Panc1 (cell line): ENCODE results near the gene KAT6B. TPM values are rescaled to one million over a fixed set of nuclear protein-coding genes. Genes with fewer than 3 reads are reported as not detected.

ENCODE experiments used
- ATAC-seq: fragments of 200-7000 bp; cut with Tn5 transposase; 2 replicates; pipeline ENCODE4 v1.9.1; 2020; ENCODE audit warnings: mild to moderate bottlenecking, moderate library complexity
- BruUV-seq: library from RNA; stranded (reverse); fragments of 400-500 nt; replicated peaks from 2 replicates; lab custom pipeline; 2021; lab: Mats Ljungman, UMichigan
- CTCF ChIA-PET: fragments of 300-600 bp; sonication (Branson Sonifier 250); formaldehyde crosslinking; loops from one replicate; lab custom pipeline; 2022; ENCODE audit warnings: antibody characterized with exemption; lab: Charles Lee
- POLR2A ChIA-PET: fragments of 300-600 bp; sonication (Branson Sonifier 250); formaldehyde crosslinking; loops from one replicate; lab custom pipeline; 2022; ENCODE audit warnings: antibody characterized with exemption; lab: Charles Lee
- DNase-seq: peaks from one replicate; pipeline ENCODE4 v3.0.0-alpha.2; 2010; ENCODE audit warnings: low read depth, low spot score
- H3K27ac ChIP-seq: 2 replicates; pipeline ENCODE4 v1.5.1; 2011; ENCODE audit warnings: mild to moderate bottlenecking, low read length, inconsistent platforms
- H3K27me3 ChIP-seq: fragments of 200-500 bp; sonication (Bioruptor generic); 2 replicates; pipeline ENCODE4 v1.6.0; 2014; ENCODE audit warnings: low read length, inconsistent platforms; ENCODE audit not compliant: control insufficient read depth, insufficient read depth
- H3K36me3 ChIP-seq: fragments of 200-500 bp; sonication (Bioruptor generic); 2 replicates; pipeline ENCODE4 v1.5.1; 2014; ENCODE audit warnings: inconsistent platforms, mild to moderate bottlenecking, low read length, moderate library complexity; ENCODE audit not compliant: control insufficient read depth, insufficient read depth
- H3K4me1 ChIP-seq: 2 replicates; pipeline ENCODE4 v1.5.1; 2011; ENCODE audit warnings: inconsistent platforms, mild to moderate bottlenecking, low read length, moderate library complexity; ENCODE audit not compliant: control insufficient read depth, insufficient read depth
- H3K4me3 ChIP-seq, 2 experiments: 2 replicates each; pipeline ENCODE4 v1.5.1; 2011 to 2012; ENCODE audit warnings: low read depth in 2 of 2, low read length in 2 of 2, mild to moderate bottlenecking in 2 of 2, inconsistent platforms in 1 of 2, moderate library complexity in 1 of 2
- H3K9me3 ChIP-seq: fragments of 200-500 bp; sonication (Bioruptor generic); 2 replicates; pipeline ENCODE4 v1.5.1; 2014; ENCODE audit warnings: low read depth, mild to moderate bottlenecking, inconsistent platforms, low read length, moderate library complexity; ENCODE audit not compliant: control insufficient read depth, insufficient read depth
- CTCF ChIP-seq: fragments of 450-650 bp; IDR thresholded peaks from 2 replicates; pipeline ENCODE4 v1.5.1; 2017; ENCODE audit warnings: mild to moderate bottlenecking
- POLR2AphosphoS5 ChIP-seq: IDR thresholded peaks from 2 replicates; pipeline ENCODE4 v1.6.1; 2012; ENCODE audit warnings: mild to moderate bottlenecking, low read depth, low read length, moderate library complexity
- REST ChIP-seq, 2 experiments: IDR thresholded peaks; 2 replicates each; pipeline ENCODE4 v1.6.1; 2011 to 2012; ENCODE audit warnings: low read depth in 2 of 2, control low read depth in 1 of 2, low read length in 1 of 2, mild to moderate bottlenecking in 1 of 2, moderate library complexity in 1 of 2; ENCODE audit not compliant: insufficient read depth in 1 of 2
- SIN3A ChIP-seq: IDR thresholded peaks from 2 replicates; pipeline ENCODE4 v1.6.1; 2012; ENCODE audit warnings: low read depth, mild to moderate bottlenecking, low read length, moderate library complexity, borderline replicate concordance; ENCODE audit not compliant: insufficient read depth
- TCF7L2 ChIP-seq: IDR thresholded peaks from 2 replicates; pipeline ENCODE4 v1.6.1; 2011; ENCODE audit warnings: mild to moderate bottlenecking, low read depth, low read length, inconsistent platforms
- in situ Hi-C: cut with HindIII; loops from 2 replicates; pipeline ENCODE4 v1.10.0; 2016; ENCODE audit warnings: low sequenced_read_pairs, low pct_unique_long_range_greater_than_20kb
- intact Hi-C: fragments of 100-400 bp; cut with micrococcal nuclease; formaldehyde crosslinking; loops from one replicate; pipeline ENCODE4 v1.10.0; 2022; ENCODE audit not compliant: unreplicated experiment
- total RNA-seq: library from RNA; stranded (reverse); gene quantifications from one replicate; pipeline ENCODE4 v1.2.1, GENCODE V29; 2021; ENCODE audit not compliant: unreplicated experiment

The KAT6B gene
- total RNA-seq, 1 experiment from 2014 or later, result 31.1 TPM

GRCh38 chr10:74968667-74969061 lies 142.3 kb downstream of the KAT6B start:
- no peaks in the 10 kb centered on the region for H3K27me3 ChIP-seq
- no peak for DNase-seq
- no peaks in the 10 kb centered on the region for H3K9me3 ChIP-seq
- BruUV-seq, result no TSS peak
- H3K27ac ChIP-seq, result peak overlapping the region; percentile 3; the same call in 1 of the 2 replicates
- intact Hi-C loops (no loop called here), in situ Hi-C loops (no loop called here)
- H3K4me1 ChIP-seq, result peaks cover 18% of the 10 kb centered on the region
- POLR2A ChIA-PET, result no interaction called here
- H3K4me3 ChIP-seq, result no peak overlapping the region
- TF ChIP-seq POLR2AphosphoS5, result no peak
- no peak for TF ChIP-seq SIN3A
- TF ChIP-seq REST (IDR thresholded peaks at IDR 0.05; ENCODE audit: insufficient read depth in 1 of 2, low read depth in 2 of 2, low read length in 1 of 2), result no peak
- no peak for TF ChIP-seq TCF7L2
- TF ChIP-seq CTCF, result no peak
- no peaks in the 10 kb centered on the region for H3K36me3 ChIP-seq
- ATAC-seq, result no peak
- CTCF ChIA-PET, result no interaction called here

GRCh38 chr10:74969093-74969492 lies 142.7 kb downstream of the KAT6B start:
- TF ChIP-seq REST (IDR thresholded peaks at IDR 0.05; ENCODE audit: insufficient read depth in 1 of 2, low read depth in 2 of 2, low read length in 1 of 2), result no peak
- TF ChIP-seq SIN3A, result no peak
- no peak for TF ChIP-seq POLR2AphosphoS5
- TF ChIP-seq CTCF, result no peak
- no peak for TF ChIP-seq TCF7L2
- no peaks in the 10 kb centered on the region for H3K36me3 ChIP-seq
- in situ Hi-C loops, result no loop called here
- BruUV-seq, result no TSS peak
- no peaks in the 10 kb centered on the region for H3K27me3 ChIP-seq
- ChIA-PET POLR2A (no interaction called here), CTCF (no interaction called here)
- H3K4me3 ChIP-seq, result no peak overlapping the region
- DNase-seq, result no peak
- ATAC-seq, result no peak
- peak overlapping the region; percentile 3; the same call in 1 of the 2 replicates for H3K27ac ChIP-seq
- H3K4me1 ChIP-seq, result peaks cover 18% of the 10 kb centered on the region
- no peaks in the 10 kb centered on the region for H3K9me3 ChIP-seq
- intact Hi-C loops, result no loop called here
